GM21723 (cell line): ENCODE results near the gene PDE4B.
"Not testable (repeated sequence)": the region's sequence is repeated elsewhere in the genome, so short reads cannot be mapped to it uniquely, and the experiment has no call there.

ENCODE experiments used
- ATAC-seq: cut with Tn5 transposase; IDR thresholded peaks from one replicate; pipeline ENCODE4 v1.9.1; 2021; ENCODE audit warnings: mild to moderate bottlenecking, moderate library complexity; ENCODE audit not compliant: unreplicated experiment

Gene PDE4B

GRCh38 chr1:65949230-65949626 lies 156.5 kb downstream of the PDE4B start:
- no peak for ATAC-seq

GRCh38 chr1:65949933-65950332 lies 157.2 kb downstream of the PDE4B start:
- ATAC-seq, result no peak

- ATAC-seq, result no peak
Measured at GRCh38 chr1:65952696-65953095, 160.0 kb downstream of the PDE4B start.

GRCh38 chr1:65953170-65953569 lies 160.5 kb downstream of the PDE4B start:
- ATAC-seq, result no peak

GRCh38 chr1:65955071-65955470 lies 162.4 kb downstream of the PDE4B start:
- ATAC-seq, result no peak

- ATAC-seq, result no peak
Measured at GRCh38 chr1:65955503-65955902, 162.8 kb downstream of the PDE4B start.

GRCh38 chr1:65958561-65959350 lies 166.1 kb downstream of the PDE4B start:
- ATAC-seq, result peak; percentile 69

- ATAC-seq, result no peak
Measured at GRCh38 chr1:65959896-65960567, 167.3 kb downstream of the PDE4B start.

GRCh38 chr1:65963156-65963888 lies 170.6 kb downstream of the PDE4B start:
- ATAC-seq, result no peak

GRCh38 chr1:65964123-65964522 lies 171.4 kb downstream of the PDE4B start:
- ATAC-seq, result no peak

GRCh38 chr1:65965112-65965996 lies 172.7 kb downstream of the PDE4B start:
- ATAC-seq, result no peak

GRCh38 chr1:65967492-65967891 lies 174.8 kb downstream of the PDE4B start:
- ATAC-seq, result not testable (repeated sequence)

GRCh38 chr1:65971547-65971946 lies 178.9 kb downstream of the PDE4B start:
- ATAC-seq, result no peak

- ATAC-seq, result no peak
Measured at GRCh38 chr1:65975708-65976107, 183.0 kb downstream of the PDE4B start.

- no peak for ATAC-seq
Measured at GRCh38 chr1:65979136-65980044, 186.7 kb downstream of the PDE4B start.

- no peak for ATAC-seq
Measured at GRCh38 chr1:65980237-65980636, 187.5 kb downstream of the PDE4B start.

GRCh38 chr1:65983500-65983899 lies 190.8 kb downstream of the PDE4B start:
- ATAC-seq, result no peak

GRCh38 chr1:65985393-65986066 lies 192.8 kb downstream of the PDE4B start:
- no peak for ATAC-seq

- no peak for ATAC-seq
Measured at GRCh38 chr1:65986146-65986545, 193.5 kb downstream of the PDE4B start.
